SK-MEL-5 (cell line): ENCODE results near the gene APOL1. TPM values are rescaled to one million over a fixed set of nuclear protein-coding genes. Genes with fewer than 3 reads are reported as not detected.
"Not testable (repeated sequence)": the region's sequence is repeated elsewhere in the genome, so short reads cannot be mapped to it uniquely, and the experiment has no call there.

Experiments used
- DNase-seq: peaks from one replicate; pipeline ENCODE4 v3.0.0-alpha.2; 2016; ENCODE audit warnings: low read depth, low spot score
- in situ Hi-C: cut with HindIII; loops from 2 replicates; pipeline ENCODE4 v1.10.0; 2016; ENCODE audit warnings: low sequenced_read_pairs, high pct_unique_total_duplicates, low pct_unique_long_range_greater_than_20kb
- total RNA-seq: library from RNA; depleted of rRNA; stranded (reverse); fragments of >200 nt; shearing (Covaris generic); gene quantifications from 2 replicates; pipeline ENCODE4 v1.2.3, GENCODE V29; 2014

The APOL1 gene
- total RNA-seq, 1 experiment from 2014 or later = 2.6 TPM

DNA sequence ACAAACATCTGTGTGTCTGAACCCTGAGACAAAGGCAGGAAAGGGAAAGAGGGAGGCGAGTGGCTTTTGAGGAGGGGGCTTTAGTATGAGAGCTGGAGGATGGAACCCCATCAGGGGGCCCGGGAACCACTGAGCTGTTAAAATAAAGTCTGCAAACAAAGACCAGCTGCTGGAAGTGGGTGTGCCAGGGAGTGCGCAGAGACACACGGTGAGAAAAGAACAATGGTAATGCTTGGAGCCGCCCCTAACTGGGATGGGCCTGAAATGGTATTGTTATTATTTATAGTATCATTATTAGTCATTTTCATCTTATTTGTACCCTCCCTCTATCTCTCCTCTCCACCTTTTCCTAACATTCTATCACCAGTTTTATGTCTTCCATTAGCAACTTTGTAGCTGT is 2.6 kb downstream of the APOL1 start:
- in situ Hi-C loops, DNase-seq: not testable (repeated sequence)

DNA sequence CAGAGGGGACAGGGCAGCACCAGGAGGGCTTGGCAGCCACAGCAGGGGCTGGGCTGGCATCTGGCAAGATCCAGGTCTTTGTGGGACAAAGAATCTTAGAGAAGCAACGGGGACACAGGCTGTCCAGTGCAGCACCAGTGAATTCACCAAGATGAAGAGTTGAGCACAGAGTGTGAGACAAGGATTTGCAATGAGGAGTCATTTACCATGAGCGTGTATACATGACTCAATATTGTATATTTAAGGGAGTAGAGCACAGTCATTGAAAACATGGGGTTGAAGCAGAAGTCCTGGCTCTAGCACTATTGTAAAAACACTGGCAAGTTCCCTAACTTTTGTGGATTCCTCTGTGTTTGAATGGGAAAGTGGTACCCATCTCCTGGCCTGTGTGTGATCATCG is 3.5 kb downstream of the APOL1 start:
- DNase-seq = no peak
- in situ Hi-C loops = no loop called here

DNA sequence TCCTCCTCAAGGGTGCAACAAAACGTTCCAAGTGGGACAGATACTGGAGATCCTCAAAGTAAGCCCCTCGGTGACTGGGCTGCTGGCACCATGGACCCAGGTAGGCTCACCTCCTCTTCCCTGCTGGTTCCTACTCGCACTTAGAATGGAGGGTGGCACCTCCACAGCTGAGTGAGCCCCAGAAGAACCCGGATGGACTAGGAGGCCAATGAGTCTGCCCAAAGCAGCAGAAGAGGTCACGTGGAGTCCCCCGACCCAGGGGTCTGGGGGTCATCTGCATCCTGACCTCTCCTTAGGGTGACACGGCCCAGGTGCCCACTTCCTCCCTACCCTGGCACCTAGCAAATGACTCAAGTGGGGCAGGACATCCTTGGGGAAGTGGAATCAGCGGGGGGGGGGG is 4.4 kb downstream of the APOL1 start:
- no peak for DNase-seq
- in situ Hi-C loops = no loop called here

DNA sequence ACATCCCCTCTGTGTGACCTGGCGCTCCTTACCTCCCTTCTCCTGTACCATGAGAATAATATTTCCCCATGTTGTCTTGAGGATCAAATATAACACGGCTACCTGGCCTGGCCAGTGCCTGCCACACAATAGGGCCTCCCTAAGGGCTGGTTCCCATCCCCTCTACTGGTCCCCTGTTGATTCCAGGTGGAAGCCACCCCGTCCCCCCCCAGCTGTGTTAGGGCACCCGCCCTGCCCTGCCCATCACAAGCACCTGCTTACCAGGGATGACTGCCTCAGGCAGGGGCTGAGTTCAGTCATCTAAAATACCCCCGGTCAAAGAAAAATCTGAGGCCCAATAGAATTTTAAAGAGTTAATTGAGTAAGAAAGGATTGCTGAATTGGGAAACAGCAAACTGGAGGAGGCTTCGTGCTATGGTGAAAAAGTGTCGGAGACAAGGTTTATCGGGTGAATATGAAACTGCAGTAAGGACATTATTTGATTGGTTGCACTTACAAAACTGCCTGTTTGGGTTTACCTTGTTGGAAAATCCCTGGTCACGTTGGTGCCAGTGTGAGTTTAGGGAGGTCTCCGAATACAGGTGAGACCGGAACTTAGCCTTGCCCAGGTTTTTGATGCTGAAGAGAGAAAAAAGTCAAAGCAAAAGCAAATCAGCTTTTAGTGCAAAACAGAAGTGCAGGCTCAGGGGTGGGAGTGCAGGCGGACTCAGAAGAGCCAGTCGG is 5.2 kb downstream of the APOL1 start:
- in situ Hi-C loops = no loop called here
- DNase-seq = no peak

DNA sequence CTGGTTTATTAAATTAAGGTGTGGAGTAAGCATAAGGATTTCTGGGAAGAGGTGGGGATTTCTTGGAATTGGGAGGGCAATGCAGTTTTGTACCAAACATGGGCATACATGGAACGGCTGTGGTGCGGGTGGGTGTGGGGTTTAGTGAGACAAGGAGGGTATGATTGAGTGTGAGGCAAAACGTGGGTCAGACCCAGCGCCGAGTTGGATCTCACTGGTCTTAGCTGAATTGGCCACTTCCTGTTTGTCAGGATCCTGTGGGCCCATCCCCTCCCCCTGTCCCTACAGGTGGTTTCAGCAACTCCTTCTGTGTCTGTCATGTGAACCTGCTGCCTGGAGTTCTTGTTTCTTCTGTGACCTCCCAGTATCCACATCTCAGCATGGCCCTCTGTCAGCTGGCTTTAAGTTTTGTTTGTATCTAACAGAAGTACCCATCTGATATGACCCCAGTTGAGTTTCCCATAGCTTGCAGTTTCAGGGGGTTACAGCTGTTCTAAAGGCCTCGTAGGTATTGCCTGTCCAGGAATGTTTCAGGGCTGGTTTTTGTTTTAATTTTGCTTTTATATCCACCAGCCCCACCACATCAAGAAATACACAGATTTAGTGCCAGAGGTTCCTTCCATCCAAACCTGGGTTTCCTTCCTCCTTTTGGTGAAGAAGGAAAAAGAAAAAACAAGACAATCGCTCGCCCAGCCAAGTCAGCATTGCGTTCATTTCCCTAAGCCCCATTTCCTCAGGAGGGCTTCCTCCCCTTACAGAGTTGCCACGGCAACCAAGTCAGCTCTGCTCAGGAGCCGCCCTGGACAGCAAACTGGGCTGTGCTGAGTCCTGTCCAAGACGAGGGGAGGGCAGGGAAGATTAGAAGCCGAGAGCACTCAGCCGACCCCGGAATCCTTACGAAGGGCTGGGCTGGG is 6.0 kb downstream of the APOL1 start:
- no peak for DNase-seq
- in situ Hi-C loops = no loop called here

DNA sequence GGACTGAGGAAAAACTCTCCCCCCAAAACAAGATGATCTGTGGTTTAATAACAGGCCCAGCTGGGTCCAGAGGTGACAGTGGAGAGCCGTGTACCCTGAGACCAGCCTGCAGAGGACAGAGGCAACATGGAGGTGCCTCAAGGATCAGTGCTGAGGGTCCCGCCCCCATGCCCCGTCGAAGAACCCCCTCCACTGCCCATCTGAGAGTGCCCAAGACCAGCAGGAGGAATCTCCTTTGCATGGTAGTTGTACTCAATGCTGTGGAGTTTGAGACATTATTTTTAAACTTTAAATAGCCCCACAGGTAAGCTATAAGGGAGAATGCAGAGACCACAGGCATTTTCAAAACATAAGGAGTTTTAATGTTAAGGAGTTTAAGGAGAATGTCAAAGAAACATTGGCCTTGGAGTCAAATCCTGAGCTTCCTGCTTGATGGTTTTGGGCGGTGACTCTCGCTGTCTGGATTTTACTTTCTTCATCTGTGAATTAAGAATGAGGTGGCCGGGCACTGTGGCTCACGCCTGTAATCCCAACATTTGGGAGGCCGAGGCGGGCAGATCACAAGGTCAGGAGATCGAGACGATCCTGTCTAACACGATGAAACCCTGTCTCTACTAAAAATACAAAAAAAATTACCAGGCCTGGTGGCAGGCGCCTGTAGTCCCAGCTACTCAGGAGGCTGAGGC is 6.8 kb downstream of the APOL1 start:
- in situ Hi-C loops = no loop called here
- DNase-seq = no peak

DNA sequence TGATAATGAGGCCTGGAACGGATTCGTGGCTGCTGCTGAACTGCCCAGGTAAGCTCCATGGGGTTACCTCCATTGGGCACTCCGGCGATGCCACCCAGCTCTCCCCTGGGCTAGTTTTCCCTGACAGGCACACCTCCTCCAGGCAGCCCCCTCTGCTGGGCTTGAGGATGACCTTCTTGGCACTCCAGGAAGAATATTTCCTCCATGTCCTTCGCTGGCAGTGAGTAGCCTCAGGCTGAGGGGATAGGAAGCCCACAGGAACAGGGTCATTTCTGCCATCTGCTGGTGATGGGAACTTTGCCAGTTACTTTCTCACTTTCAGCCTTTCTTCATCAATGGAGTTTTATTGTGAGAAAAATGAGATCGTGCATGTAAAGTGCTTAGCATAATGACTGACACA is 8.7 kb downstream of the APOL1 start:
- DNase-seq, in situ Hi-C loops: not testable (repeated sequence)

DNA sequence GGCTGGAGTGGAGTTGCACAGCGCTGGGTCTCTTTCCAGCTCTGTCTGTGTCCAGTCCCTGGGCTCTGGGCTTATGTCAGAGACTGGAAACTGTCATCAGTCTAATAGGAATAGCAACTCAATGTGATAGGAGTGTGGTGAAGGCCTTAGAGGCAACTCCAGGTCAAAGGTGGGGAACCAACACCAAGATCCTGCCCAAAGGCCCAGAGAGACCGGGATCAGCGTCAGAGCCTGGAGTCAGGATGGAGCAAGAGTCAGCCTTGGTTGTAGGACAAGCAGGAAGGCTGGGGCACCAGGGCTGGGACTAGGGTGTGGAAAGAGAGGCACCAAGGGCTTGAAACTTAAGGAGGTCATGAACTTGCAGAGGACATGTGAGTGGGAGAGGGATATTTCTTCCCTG is 9.4 kb downstream of the APOL1 start:
- in situ Hi-C loops, DNase-seq: not testable (repeated sequence)

DNA sequence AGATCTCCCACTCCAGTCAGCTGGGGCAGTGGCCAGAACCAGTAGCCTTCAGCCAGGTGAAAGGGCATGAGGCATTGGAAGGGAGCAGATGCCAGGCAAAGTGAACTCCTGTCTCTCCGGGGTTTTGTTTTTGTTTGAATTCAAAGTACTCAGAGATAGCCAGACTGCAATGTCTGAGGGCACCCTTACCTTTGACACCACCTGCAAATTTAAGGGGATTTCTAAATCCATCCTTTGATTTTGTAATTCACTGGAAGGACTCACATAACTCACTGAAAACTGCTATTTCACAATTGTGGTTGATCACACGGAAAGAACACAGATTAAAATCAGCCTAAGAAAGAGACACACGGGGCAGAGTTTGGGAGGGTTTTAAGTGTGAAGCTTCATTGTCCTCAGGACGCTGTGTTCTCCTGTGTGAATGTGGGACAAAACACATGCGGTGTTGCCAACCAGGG is 10.3 kb downstream of the APOL1 start:
- in situ Hi-C loops, DNase-seq: not testable (repeated sequence)

DNA sequence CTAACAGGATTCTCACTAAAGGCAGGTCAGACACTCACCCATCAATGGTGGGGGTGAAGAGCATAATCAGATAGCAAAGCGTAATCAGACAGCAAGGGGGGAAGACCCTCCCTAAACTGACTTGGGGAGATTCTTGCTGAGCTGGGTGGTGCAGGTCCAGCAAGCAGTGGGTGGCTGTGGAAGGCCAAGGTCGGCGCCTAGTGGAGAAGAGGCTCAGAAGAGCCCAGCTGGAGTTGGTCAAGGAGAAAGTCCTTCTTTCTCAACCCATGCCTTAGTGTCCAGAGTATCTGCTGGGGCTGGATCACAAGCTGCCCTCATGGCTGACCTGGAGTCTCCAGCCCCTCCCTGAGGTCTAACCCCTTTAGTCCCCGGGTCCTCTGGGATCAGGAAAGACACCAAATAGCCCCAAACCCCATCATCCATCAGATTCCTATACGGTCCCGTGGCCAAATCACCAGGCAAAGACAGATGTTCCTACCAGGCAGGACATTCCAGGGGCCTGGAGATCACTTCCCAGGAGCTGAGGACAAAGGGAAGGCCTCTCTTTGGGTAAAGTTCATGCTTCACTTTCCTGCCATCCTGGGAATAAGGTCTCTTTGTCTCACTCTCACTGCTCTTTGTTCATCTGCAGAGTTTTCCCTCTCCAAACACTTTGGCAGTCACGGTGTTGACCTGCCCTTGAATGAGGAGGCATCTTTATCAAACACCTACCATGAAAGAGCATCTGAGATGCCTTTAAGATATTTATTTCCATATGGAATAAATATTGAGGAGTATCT is 11.1 kb downstream of the APOL1 start:
- in situ Hi-C loops = not testable (repeated sequence)
- DNase-seq = peak; percentile 35

DNA sequence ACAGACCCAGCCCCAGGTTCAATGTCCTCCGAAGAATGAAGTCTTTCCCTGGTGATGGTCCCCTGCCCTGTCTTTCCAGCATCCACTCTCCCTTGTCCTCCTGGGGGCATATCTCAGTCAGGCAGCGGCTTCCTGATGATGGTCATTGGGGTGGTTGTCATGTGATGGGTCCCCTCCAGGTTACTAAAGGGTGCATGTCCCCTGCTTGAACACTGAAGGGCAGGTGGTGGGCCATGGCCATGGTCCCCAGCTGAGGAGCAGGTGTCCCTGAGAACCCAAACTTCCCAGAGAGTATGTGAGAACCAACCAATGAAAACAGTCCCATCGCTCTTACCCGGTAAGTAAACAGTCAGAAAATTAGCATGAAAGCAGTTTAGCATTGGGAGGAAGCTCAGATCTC is 14.1 kb downstream of the APOL1 start:
- DNase-seq = no peak
- in situ Hi-C loops = no loop called here

DNA sequence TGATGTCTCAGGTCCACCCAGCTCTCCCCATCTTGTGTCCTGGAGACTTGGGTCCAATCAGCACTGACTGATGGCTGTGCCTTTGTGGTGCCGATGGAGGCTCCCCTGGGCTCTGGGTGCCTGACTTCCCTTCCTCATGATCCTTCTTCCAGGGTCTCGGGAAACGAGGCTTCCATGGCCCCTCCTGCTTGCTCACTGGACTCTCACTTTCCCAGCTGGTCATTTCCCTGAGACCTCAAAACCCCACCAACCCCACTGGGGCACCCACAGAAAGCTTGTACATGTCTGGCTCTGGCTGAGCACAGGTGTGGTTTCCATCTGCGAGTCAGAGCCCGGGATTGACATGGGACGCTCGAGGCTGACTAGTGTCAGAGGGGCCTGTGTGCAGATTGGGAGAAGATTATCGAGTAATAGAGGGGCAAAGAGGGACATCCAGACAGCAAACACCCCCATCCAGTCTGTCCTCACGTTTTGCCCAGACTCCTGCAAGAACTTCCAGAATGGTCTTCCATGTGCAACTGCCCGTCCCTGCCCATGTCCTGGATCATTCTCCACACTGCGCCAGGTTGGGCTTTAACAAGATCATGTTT is 15.1 kb downstream of the APOL1 start:
- DNase-seq = no peak
- in situ Hi-C loops = no loop called here

DNA sequence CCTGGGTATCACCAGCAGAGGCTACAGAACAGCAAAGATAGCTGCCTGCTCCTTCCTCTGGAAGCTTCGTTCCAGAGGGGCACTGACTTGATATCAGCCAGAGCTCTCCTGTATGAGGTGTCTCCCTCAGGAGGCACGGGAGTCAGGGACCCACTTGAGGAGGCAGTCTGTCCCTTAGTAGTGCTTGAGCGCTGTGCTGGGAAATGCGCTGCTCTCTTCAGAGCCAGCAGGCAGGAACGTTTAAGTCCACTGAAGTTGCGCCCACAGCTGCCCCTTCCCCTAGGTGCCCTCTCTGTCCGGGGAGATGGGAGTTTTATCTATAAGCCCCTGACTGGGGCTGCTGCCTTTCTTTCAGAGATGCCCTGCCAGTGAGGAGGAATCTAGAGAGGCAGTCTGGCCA is 18.3 kb downstream of the APOL1 start:
- in situ Hi-C loops, DNase-seq: not testable (repeated sequence)

DNA sequence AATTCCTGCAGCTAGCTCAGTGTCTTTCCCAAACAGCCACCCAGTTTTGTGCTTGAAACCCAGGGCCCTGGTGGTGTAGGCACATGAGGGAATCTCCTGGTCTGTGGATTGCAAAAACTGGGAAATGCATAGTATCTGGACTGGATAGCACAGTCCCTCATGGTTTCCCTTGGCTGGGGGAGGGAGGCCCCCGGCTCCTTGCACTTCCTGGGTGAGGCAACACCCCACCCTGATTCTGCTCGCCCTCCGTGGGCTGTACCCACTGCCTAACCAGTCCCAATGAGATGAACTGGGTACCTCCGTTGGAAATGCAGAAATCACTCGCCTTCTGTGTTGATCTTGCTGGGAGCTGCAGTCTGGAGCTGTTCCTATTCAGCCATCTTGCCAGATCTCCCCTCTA is 19.0 kb downstream of the APOL1 start:
- DNase-seq, in situ Hi-C loops: not testable (repeated sequence)

DNA sequence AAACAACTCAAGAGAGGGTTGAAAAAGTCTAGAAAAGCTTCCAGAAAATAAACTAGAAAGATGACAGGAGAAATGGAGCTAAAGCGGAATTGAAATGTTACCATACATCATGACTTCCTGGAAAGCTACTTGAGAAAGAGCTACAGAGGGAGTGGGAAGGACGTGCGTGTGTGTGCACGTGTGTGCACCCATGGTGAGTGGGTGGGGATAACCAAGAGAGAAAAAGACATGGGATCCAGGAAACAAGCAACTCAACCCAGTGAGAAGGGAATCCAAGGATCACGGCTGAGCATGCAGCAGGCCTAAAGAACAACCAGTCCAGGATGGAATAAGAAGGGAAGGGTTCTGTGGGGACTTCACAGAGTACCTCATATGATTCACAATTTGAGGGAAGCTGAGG is 21.6 kb downstream of the APOL1 start:
- no peak for DNase-seq
- in situ Hi-C loops = no loop called here

DNA sequence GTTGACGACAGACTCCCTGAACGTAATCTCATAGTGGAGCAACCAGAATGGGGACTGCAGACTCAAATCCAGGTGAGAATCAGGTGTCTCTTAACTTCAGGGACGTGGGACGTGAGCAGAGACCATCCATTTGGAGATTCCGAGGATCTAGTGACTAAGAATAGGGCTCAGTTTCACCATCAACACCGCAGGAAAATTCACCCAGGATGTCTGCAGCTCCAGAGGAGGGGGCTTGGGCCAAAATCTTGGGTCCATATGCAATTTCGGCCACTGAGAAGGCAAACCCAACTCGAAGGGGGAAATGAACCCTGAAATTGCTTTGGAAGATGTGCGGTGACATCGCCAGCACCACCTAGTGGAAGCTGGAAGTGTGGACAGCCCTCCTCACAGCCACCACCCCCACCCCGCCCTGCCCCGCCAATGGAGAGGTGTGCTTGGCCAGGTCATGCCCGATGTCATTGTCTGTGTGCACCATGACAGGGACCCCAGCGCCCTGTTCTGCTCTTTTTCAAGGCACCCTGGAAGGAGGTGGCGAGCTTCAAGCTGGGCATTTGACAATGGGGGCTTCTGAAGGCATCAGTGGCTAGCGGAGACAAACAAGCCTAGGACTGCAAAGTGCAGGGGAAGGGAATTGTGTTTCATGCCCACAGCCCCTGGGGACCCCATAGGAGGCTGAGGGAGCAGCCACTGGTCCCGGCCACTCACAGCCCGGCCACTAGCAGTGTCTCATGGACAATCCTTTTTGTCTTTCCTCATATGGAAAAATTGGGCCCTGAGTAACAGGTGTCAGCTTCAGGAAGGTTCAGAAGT is 24.8 kb downstream of the APOL1 start:
- in situ Hi-C loops = no loop called here
- DNase-seq = peak; percentile 70
